ENCODE measurements around the gene EPS8L2. TPM values are rescaled to one million over a fixed set of nuclear protein-coding genes. Genes with fewer than 3 reads are reported as not detected.
A peak's percentile ranks its signal among the peaks of the same experiment; 100 is the strongest.

The EPS8L2 gene
- total and polyA plus RNA-seq, 2 of the 4 experiments (the other 2 are of a cell fraction): 17.2 to 39.4 TPM

DNA sequence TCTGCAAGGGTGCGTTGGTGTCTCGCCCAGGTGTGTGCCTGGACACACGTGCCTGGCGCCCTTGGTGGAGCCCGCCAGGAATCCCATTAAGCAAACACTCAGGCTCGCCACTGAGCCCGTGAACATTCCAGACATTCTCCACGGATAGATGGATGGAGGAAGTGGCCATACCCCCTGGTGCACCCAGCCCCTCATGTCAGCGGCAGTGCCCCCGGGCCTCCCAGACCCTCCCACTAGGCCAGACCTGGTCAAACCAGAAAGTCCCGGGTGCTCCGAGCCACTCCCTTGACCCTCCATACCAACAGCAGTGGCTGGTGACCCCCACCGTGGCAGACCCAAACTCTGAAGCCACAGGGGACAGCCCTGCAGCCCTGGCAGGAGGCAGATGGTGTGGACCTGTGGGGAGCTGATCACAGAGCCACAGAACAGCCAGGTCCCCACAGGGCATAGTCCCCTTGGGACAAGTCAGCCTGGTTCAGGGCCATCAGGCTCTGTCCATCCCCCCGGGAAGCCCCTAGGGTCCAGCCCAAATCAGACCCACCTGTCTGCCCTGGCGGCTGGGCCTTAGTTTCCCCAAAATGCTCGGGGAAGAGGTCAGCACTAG lies 1.9 kb downstream of the EPS8L2 start (continued):
- TF ChIP-seq BHLHE40 (IDR thresholded peaks at IDR 0.05; ENCODE audit: low read depth, low read length): no peak

- Histone ChIP-seq H3K79me1 (ENCODE audit: low read depth in 1 of 2, low read length in 2 of 2) (peaks cover 0 to 40% of the 10 kb centered on the region in 2 experiments), H3K36me3 (ENCODE audit: control insufficient read depth, insufficient read depth, low read length) (peaks cover 6% of the 10 kb centered on the region; the same call in 1 of the 2 replicates), H3K4me1 (ENCODE audit: control insufficient read depth, insufficient read depth, low read length) (peaks cover 21% of the 10 kb centered on the region), H2BK5ac (ENCODE audit: low read depth, low read length, poor library complexity, severe bottlenecking) (no peak overlapping the region), H3K9me3 (ENCODE audit: control insufficient read depth, insufficient read depth, low read length) (no peaks in the 10 kb centered on the region), H4K5ac (ENCODE audit: low read depth, low read length) (no peak overlapping the region), H3K18ac (ENCODE audit: low read depth, low read length) (no peak overlapping the region), H3K4ac (ENCODE audit: low read depth, low read length) (no peak overlapping the region), H3K23ac (ENCODE audit: low read depth, low read length) (no peak overlapping the region), H4K20me1 (ENCODE audit: insufficient read depth, low read length) (no peaks in the 10 kb centered on the region), H2BK20ac (ENCODE audit: low read depth, low read length) (no peak overlapping the region), H2AFZ (replicated peaks; ENCODE audit: low read length, poor library complexity) (no peak overlapping the region), H2BK15ac (ENCODE audit: low read depth, low read length) (no peak overlapping the region; the same call in 2 of the 3 replicates), H3K56ac (ENCODE audit: extremely low read depth, insufficient read depth, low read length) (no peak overlapping the region), H3K9me1 (ENCODE audit: insufficient read depth, low read length) (peaks cover 13% of the 10 kb centered on the region), H3K9ac (ENCODE audit: low read depth, low read length) (no peak overlapping the region), H3K14ac (replicated peaks; ENCODE audit: low read depth, low read length) (no peak overlapping the region), H4K91ac (ENCODE audit: insufficient read depth, low read depth, low read length) (no peak overlapping the region), H3K4me3 (ENCODE audit: insufficient read depth, low read depth, low read length) (no peak overlapping the region), H2AK5ac (ENCODE audit: low read depth, low read length) (0 out of 2 replicates have a peak overlapping the region, but pooled peaks have one; percentile 39), H3K27ac (ENCODE audit: insufficient read depth, low read length) (no peak overlapping the region), H2BK120ac (ENCODE audit: low read depth, low read length) (no peak overlapping the region), H2AK9ac (replicated peaks; ENCODE audit: low read depth, low read length, poor library complexity) (peak overlapping the region; percentile 70), H3K27me3 (ENCODE audit: control insufficient read depth, insufficient read depth, low read length) (no peaks in the 10 kb centered on the region), H3K4me2 (ENCODE audit: low read depth, low read length) (no peak overlapping the region), H4K8ac (ENCODE audit: low read depth in 2 of 2, low read length in 2 of 2) (no peak overlapping the region)
- intact Hi-C loops (cut with micrococcal nuclease): no loop called here
- no CpG with 5 or more reads among the region's 7 CpGs for WGBS, 2 experiments (ENCODE audit: extremely low coverage in 2 of 2, insufficient read length in 1 of 2)
- DNase-seq (no peak), ATAC-seq (ENCODE audit: low read depth) (no peak)
- BruUV-seq (replicated peaks): no TSS peak
- ChIA-PET CTCF (no interaction called here), POLR2A (ENCODE audit: unreplicated experiment) (no interaction called here)
- no peak for TF ChIP-seq ELK1 (IDR thresholded peaks at IDR 0.05; ENCODE audit: borderline replicate concordance, low read depth, low read length)
- in situ Hi-C loops (cut with MboI; ENCODE audit: low sequenced_read_pairs): no loop called here
- dilution Hi-C loops (cut with HindIII; ENCODE audit: low sequenced_read_pairs, unreplicated experiment): no loop called here
Observed at GRCh38 chr11:708511-708910, 2.5 kb downstream of the EPS8L2 start.
